ENCODE measurements around the gene MARCHF3. TPM values are rescaled to one million over a fixed set of nuclear protein-coding genes. Genes with fewer than 3 reads are reported as not detected.

MARCHF3 gene
- total RNA-seq, 1 donor from 2014 or later, result 16.5 TPM

DNA sequence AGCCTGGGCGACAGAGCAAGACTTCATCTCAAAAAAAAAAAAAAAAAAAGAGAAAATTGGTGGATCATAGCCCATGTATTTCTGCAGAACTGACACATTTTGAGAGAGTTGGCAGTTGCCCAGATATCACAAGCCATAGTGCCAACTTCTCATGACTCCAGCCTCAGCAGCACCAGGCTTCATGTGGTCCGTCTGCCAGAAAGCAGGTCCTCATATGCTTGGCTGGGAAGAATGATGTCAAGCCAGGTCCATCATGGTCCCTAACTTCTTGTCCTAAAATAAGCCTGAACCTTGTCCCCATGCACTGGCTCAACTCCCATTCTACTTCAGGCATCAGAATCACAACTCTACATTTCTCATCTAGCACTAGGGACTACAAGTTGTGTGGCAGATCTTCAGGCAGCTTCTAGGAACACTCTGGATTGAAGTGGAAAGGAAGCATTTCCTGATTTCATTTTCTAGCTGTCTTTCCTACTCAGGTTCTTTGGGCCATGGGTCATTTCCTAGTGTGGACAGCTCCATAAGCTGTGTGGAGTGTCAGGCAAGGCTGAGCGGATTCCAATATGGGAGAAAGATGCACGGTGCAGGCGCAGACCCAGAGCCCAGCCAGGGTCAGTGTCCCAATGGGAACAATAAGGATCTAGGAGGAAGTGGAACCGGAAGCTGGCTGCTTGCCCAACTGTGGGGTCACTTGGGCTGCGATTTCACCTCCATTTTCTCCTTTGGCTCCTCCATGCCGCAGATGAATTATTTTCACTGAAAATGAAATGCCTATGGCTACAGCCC lies 163.3 kb downstream of the MARCHF3 start:
- Histone ChIP-seq H3K4me1 (ENCODE audit: insufficient read depth, low read length) (peaks cover 11% of the 10 kb centered on the region), H3K4me3 (ENCODE audit: insufficient read depth, low read depth, low read length) (no peak overlapping the region), H2AFZ (ENCODE audit: low read depth, low read length) (no peak overlapping the region), H3K4me2 (ENCODE audit: low read length) (no peak overlapping the region), H3K9me3 (ENCODE audit: insufficient read depth, low read depth, low read length) (no peaks in the 10 kb centered on the region), H4K20me1 (ENCODE audit: insufficient read depth, low read length) (no peaks in the 10 kb centered on the region), H3K9ac (ENCODE audit: low read length) (no peak overlapping the region), H3K36me3 (ENCODE audit: insufficient read depth, low read length) (no peaks in the 10 kb centered on the region), H3K27ac (ENCODE audit: low read depth, low read length) (no peak overlapping the region), H3K27me3 (ENCODE audit: insufficient read depth, low read length) (no peaks in the 10 kb centered on the region), H3K79me2 (ENCODE audit: insufficient read depth, low read length) (no peaks in the 10 kb centered on the region)
- no peak overlapping the region for H3K4me3 Mint-ChIP-seq (ENCODE audit: unreplicated experiment)
- TF ChIP-seq, protein P1, sequence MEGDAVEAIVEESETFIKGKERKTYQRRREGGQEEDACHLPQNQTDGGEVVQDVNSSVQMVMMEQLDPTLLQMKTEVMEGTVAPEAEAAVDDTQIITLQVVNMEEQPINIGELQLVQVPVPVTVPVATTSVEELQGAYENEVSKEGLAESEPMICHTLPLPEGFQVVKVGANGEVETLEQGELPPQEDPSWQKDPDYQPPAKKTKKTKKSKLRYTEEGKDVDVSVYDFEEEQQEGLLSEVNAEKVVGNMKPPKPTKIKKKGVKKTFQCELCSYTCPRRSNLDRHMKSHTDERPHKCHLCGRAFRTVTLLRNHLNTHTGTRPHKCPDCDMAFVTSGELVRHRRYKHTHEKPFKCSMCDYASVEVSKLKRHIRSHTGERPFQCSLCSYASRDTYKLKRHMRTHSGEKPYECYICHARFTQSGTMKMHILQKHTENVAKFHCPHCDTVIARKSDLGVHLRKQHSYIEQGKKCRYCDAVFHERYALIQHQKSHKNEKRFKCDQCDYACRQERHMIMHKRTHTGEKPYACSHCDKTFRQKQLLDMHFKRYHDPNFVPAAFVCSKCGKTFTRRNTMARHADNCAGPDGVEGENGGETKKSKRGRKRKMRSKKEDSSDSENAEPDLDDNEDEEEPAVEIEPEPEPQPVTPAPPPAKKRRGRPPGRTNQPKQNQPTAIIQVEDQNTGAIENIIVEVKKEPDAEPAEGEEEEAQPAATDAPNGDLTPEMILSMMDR (IDR thresholded peaks at IDR 0.05; ENCODE audit: insufficient read depth, low read depth, low read length), result no peak
- TF ChIP-seq EZH2 (IDR thresholded peaks at IDR 0.05; ENCODE audit: insufficient read depth, low read length), result no peak
- no peaks in the 10 kb centered on the region for H3K36me3 Mint-ChIP-seq (ENCODE audit: low read depth, unreplicated experiment)
- DNase-seq (ENCODE audit: low read depth) (no peak), FAIRE-seq (no peak)
- H3K27ac Mint-ChIP-seq (ENCODE audit: unreplicated experiment), result no peak overlapping the region
- peaks cover 2% of the 10 kb centered on the region for H3K4me1 Mint-ChIP-seq (ENCODE audit: low read depth, unreplicated experiment)
- no peaks in the 10 kb centered on the region for H3K9me3 Mint-ChIP-seq (ENCODE audit: unreplicated experiment)
- H3K27me3 Mint-ChIP-seq (ENCODE audit: low read depth, unreplicated experiment), result no peaks in the 10 kb centered on the region

DNA sequence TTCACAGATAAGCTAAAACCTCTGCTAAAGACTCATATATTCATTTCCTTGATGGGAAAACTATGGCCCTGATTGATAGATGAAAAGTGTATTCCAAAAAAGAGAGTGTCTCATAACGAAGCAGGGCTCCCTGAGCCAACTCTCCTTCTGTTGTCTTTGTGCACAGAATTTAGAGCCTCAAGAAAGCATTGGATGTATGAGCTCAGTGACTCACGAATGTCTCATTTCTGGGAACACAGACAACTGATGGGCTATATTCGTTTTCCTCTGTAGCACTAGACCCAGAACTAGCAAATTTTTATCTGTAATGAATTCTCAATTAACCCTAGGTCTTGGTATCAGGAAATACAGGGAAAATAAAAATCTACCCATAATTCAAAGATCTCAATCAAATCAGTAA lies 165.1 kb downstream of the MARCHF3 start:
- no peaks in the 10 kb centered on the region for H4K20me1 ChIP-seq (ENCODE audit: insufficient read depth, low read length)
- Mint-ChIP-seq H3K27me3 (ENCODE audit: low read depth, unreplicated experiment) (no peaks in the 10 kb centered on the region), H3K4me1 (ENCODE audit: low read depth, unreplicated experiment) (peaks cover 2% of the 10 kb centered on the region), H3K9me3 (ENCODE audit: unreplicated experiment) (no peaks in the 10 kb centered on the region), H3K36me3 (ENCODE audit: low read depth, unreplicated experiment) (no peaks in the 10 kb centered on the region), H3K27ac (ENCODE audit: unreplicated experiment) (no peak overlapping the region), H3K4me3 (ENCODE audit: unreplicated experiment) (no peak overlapping the region)
- no peak overlapping the region for H3K4me3 ChIP-seq (ENCODE audit: insufficient read depth, low read depth, low read length)
- TF ChIP-seq, protein P1 (IDR thresholded peaks at IDR 0.05; ENCODE audit: insufficient read depth, low read depth, low read length), result no peak
- no peak for TF ChIP-seq EZH2 (IDR thresholded peaks at IDR 0.05; ENCODE audit: insufficient read depth, low read length)
- peaks cover 11% of the 10 kb centered on the region for H3K4me1 ChIP-seq (ENCODE audit: insufficient read depth, low read length)
- peak overlapping the region; percentile 21 for H3K4me2 ChIP-seq (ENCODE audit: low read length)
- H3K36me3 ChIP-seq (ENCODE audit: insufficient read depth, low read length), result no peaks in the 10 kb centered on the region
- H3K79me2 ChIP-seq (ENCODE audit: insufficient read depth, low read length), result no peaks in the 10 kb centered on the region
- H2AFZ ChIP-seq (ENCODE audit: low read depth, low read length), result no peak overlapping the region
- no peaks in the 10 kb centered on the region for H3K27me3 ChIP-seq (ENCODE audit: insufficient read depth, low read length)
- no peak overlapping the region for H3K9ac ChIP-seq (ENCODE audit: low read length)
- DNase-seq (ENCODE audit: low read depth), result peak; percentile 62
- H3K27ac ChIP-seq (ENCODE audit: low read depth, low read length), result no peak overlapping the region
- no peaks in the 10 kb centered on the region for H3K9me3 ChIP-seq (ENCODE audit: insufficient read depth, low read depth, low read length)
- FAIRE-seq, result peak; percentile 67

DNA sequence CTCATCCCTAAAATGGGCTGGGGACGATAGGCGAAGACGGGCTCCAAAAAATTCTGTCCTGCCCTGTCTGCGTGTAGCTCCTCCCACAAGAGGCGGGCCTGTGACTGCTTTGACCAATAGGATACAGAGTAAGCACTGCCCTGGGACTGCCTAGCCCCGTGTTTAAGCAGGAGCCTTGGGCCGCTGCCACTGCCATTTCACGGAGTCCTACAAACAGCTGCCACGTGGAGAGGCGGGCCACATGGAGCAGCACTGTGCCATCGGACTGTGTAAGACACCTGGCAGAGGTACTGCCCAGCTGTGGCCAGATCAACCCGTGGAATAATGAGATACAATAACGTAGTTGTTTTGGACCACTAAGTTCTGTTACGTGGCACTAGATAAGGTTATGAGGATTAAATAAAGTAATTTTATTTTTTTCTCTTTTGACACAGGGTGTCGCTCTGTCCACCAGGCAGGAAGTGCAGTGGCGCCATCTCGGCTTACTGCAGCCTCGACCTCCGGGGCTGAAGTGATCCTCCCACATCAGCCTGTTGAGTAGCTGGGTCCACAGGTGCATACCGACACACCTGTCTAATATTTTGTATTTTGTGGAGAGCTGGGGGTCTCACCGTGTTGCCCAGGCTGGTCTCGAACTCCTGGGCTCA lies 166.2 kb downstream of the MARCHF3 start:
- TF ChIP-seq, protein P1 (IDR thresholded peaks at IDR 0.05; ENCODE audit: insufficient read depth, low read depth, low read length), result no peak
- TF ChIP-seq EZH2 (IDR thresholded peaks at IDR 0.05; ENCODE audit: insufficient read depth, low read length), result no peak
- H3K4me3 Mint-ChIP-seq (ENCODE audit: unreplicated experiment), result no peak overlapping the region
- no peak overlapping the region for H3K27ac ChIP-seq (ENCODE audit: low read depth, low read length)
- H3K4me2 ChIP-seq (ENCODE audit: low read length), result no peak overlapping the region
- H3K36me3 Mint-ChIP-seq (ENCODE audit: low read depth, unreplicated experiment), result no peaks in the 10 kb centered on the region
- no peaks in the 10 kb centered on the region for H3K9me3 ChIP-seq (ENCODE audit: insufficient read depth, low read depth, low read length)
- no peak overlapping the region for H3K4me3 ChIP-seq (ENCODE audit: insufficient read depth, low read depth, low read length)
- DNase-seq (ENCODE audit: low read depth) (no peak), FAIRE-seq (no peak)
- peaks cover 8% of the 10 kb centered on the region for H3K4me1 ChIP-seq (ENCODE audit: insufficient read depth, low read length)
- no peaks in the 10 kb centered on the region for H4K20me1 ChIP-seq (ENCODE audit: insufficient read depth, low read length)
- no peaks in the 10 kb centered on the region for H3K9me3 Mint-ChIP-seq (ENCODE audit: unreplicated experiment)
- H3K4me1 Mint-ChIP-seq (ENCODE audit: low read depth, unreplicated experiment), result peaks cover under 1% of the 10 kb centered on the region
- no peaks in the 10 kb centered on the region for H3K27me3 ChIP-seq (ENCODE audit: insufficient read depth, low read length)
- no peak overlapping the region for H3K9ac ChIP-seq (ENCODE audit: low read length)
- no peaks in the 10 kb centered on the region for H3K36me3 ChIP-seq (ENCODE audit: insufficient read depth, low read length)
- H3K27me3 Mint-ChIP-seq (ENCODE audit: low read depth, unreplicated experiment), result no peaks in the 10 kb centered on the region
- no peak overlapping the region for H2AFZ ChIP-seq (ENCODE audit: low read depth, low read length)
- no peak overlapping the region for H3K27ac Mint-ChIP-seq (ENCODE audit: unreplicated experiment)
- no peaks in the 10 kb centered on the region for H3K79me2 ChIP-seq (ENCODE audit: insufficient read depth, low read length)
